ENCODE results near the gene EVL. TPM values are rescaled to one million over a fixed set of nuclear protein-coding genes. Genes with fewer than 3 reads are reported as not detected.

EVL gene
- total RNA-seq, 2 experiments from 2014 or later: 340 to 351 TPM

- ChIA-PET CTCF (interaction anchor here (1.2 to 26.8 kb wide), 7 partner anchors 8 to 118 kb away, joined by 3 to 913 read pairs (median 11); no protein-coding TSS in a partner anchor), POLR2A (interaction anchor here (3.7 to 24.7 kb wide), 3 partner anchors 10 to 28 kb away, joined by 14 to 840 read pairs (median 521); partner anchors contain the start of gene EVL)
- Mint-ChIP-seq H3K36me3 (ENCODE audit: low read depth) (peaks cover 86% of the 10 kb centered on the region), H3K9me3 (no peaks in the 10 kb centered on the region), H3K27me3 (no peaks in the 10 kb centered on the region), H3K4me3 (peak overlapping the region; percentile 72), H3K27ac (peak overlapping the region; percentile 99), H3K4me1 (ENCODE audit: low read depth) (peaks cover 88% of the 10 kb centered on the region)
- TF ChIP-seq CTCF (IDR thresholded peaks at IDR 0.05): no peak
- no peak for DNase-seq
- ATAC-seq: no peak
- intact Hi-C loops (cut with micrococcal nuclease): no loop called here
Observed at GRCh38 chr14:100074431-100075100, 9.3 kb downstream of the EVL start.

GRCh38 chr14:100075681-100076080 lies 10.5 kb downstream of the EVL start:
- intact Hi-C loops (cut with micrococcal nuclease): no loop called here
- Mint-ChIP-seq H3K36me3 (ENCODE audit: low read depth) (peaks cover 86% of the 10 kb centered on the region), H3K4me1 (ENCODE audit: low read depth) (peaks cover 92% of the 10 kb centered on the region), H3K4me3 (peak overlapping the region; percentile 72), H3K27ac (peak overlapping the region; percentile 99), H3K27me3 (no peaks in the 10 kb centered on the region), H3K9me3 (no peaks in the 10 kb centered on the region)
- ChIA-PET POLR2A (interaction anchor here (3.7 to 24.7 kb wide), 3 partner anchors 8 to 26 kb away, joined by 14 to 840 read pairs (median 521); partner anchors contain the start of gene EVL), CTCF (interaction anchor here (1.0 to 26.8 kb wide), 8 partner anchors 7 to 117 kb away, joined by 3 to 913 read pairs (median 10); no protein-coding TSS in a partner anchor)
- no peak for TF ChIP-seq CTCF (IDR thresholded peaks at IDR 0.05)
- no peak for DNase-seq
- ATAC-seq: no peak

- peak; percentile 70 for TF ChIP-seq CTCF (IDR thresholded peaks at IDR 0.05)
- peaks cover 81% of the 10 kb centered on the region for H3K36me3 Mint-ChIP-seq (ENCODE audit: low read depth)
- ChIA-PET POLR2A (interaction anchor here (3.7 to 24.7 kb wide), 3 partner anchors 8 to 26 kb away, joined by 14 to 840 read pairs (median 521); partner anchors contain the start of gene EVL), CTCF (interaction anchor here (1.0 to 26.8 kb wide), 10 partner anchors 6 to 117 kb away, joined by 3 to 913 read pairs (median 8); no protein-coding TSS in a partner anchor)
- peak overlapping the region; percentile 99 for H3K27ac Mint-ChIP-seq
- peak; percentile 77 for DNase-seq
- H3K4me3 Mint-ChIP-seq: peak overlapping the region; percentile 72
- H3K9me3 Mint-ChIP-seq: no peaks in the 10 kb centered on the region
- peaks cover 90% of the 10 kb centered on the region for H3K4me1 Mint-ChIP-seq (ENCODE audit: low read depth)
- ATAC-seq: peak; percentile 21
- H3K27me3 Mint-ChIP-seq: no peaks in the 10 kb centered on the region
- intact Hi-C loops (cut with micrococcal nuclease): no loop called here
Observed at GRCh38 chr14:100076133-100076532, 10.9 kb downstream of the EVL start.

GRCh38 chr14:100076606-100077005 lies 11.4 kb downstream of the EVL start:
- peak overlapping the region; percentile 99 for H3K27ac Mint-ChIP-seq
- no peak for TF ChIP-seq CTCF (IDR thresholded peaks at IDR 0.05)
- peak overlapping the region; percentile 72 for H3K4me3 Mint-ChIP-seq
- intact Hi-C loops (cut with micrococcal nuclease): no loop called here
- H3K36me3 Mint-ChIP-seq (ENCODE audit: low read depth): peaks cover 82% of the 10 kb centered on the region
- no peak for ATAC-seq
- H3K27me3 Mint-ChIP-seq: no peaks in the 10 kb centered on the region
- POLR2A ChIA-PET: interaction anchor here (3.7 to 24.7 kb wide), 3 partner anchors 8 to 26 kb away, joined by 14 to 840 read pairs (median 521); partner anchors contain the start of gene EVL
- peak; percentile 30 for DNase-seq
- H3K4me1 Mint-ChIP-seq (ENCODE audit: low read depth): peaks cover 92% of the 10 kb centered on the region
- CTCF ChIA-PET: interaction anchor here (0.8 to 26.8 kb wide), 9 partner anchors 6 to 157 kb away, joined by 3 to 913 read pairs (median 6); no protein-coding TSS in a partner anchor
- no peaks in the 10 kb centered on the region for H3K9me3 Mint-ChIP-seq

Measured in activated CD8-positive, alpha-beta T cell treated with anti-CD3 and anti-CD28 coated beads for 36 hours (primary cell).